ENCODE data around the gene CHTF18.
"Not testable (repeated sequence)": the region's sequence is repeated elsewhere in the genome, so short reads cannot be mapped to it uniquely, and the experiment has no call there.

The CHTF18 gene

GRCh38 chr16:801584-802363 lies 13.4 kb downstream of the CHTF18 start:
- H3K4me3 ChIP-seq (ENCODE audit: low read depth, low read length), result no peak overlapping the region
- no peak for DNase-seq (ENCODE audit: low read depth)

- no peak for DNase-seq (ENCODE audit: low read depth)
- no peak overlapping the region for H3K4me3 ChIP-seq (ENCODE audit: low read depth, low read length)
These were observed 14.0 kb downstream of the CHTF18 start for GRCh38 chr16:802461-802860.

- H3K4me3 ChIP-seq (ENCODE audit: low read depth, low read length), result no peak overlapping the region
- no peak for DNase-seq (ENCODE audit: low read depth)
These were observed 14.7 kb downstream of the CHTF18 start for GRCh38 chr16:802914-803753.

- DNase-seq (ENCODE audit: low read depth), result no peak
- H3K4me3 ChIP-seq (ENCODE audit: low read depth, low read length), result no peak overlapping the region
These were observed 15.3 kb downstream of the CHTF18 start for GRCh38 chr16:803754-804080.

DNA sequence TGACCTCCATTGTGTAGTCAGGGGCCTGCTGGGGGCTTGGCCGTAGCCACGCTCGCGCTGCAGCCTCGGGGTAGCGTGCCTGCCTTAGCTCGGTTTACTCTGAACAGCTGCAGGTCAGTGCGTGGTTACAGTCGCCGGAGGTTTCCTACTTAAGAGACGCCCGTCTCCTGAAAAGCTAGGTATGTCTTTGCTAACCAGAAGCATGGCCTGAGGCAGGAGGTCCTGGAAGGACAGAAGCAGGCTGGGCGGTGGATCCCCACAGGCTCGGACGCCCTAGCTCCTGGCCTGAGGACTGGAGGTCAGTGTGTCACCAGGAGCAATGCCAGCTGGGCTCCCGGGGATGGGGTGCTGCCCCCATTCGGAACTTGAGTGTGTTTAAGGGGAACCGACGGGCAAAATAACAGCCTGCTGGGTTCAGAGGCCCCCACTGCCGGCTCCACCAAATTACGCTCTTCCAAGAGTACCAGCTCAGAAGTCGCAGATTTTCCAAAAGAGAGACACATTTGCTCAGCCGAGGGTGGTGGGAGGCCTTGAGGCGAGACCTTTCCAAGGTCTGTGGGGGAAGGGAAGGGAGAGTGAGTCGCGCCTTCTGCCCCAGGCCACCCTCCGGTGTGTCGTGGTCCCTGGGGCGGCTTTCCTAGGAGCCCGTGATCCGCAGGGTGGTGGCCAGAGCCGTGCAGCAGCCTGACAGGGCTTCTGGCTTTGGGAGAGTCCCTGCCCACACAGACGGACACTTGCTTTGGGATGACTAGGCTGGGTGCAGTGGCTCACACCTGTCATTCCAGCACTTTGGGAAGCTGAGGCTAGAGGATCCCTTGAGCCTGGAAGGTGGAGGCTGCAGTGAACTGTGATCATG lies 16.0 kb downstream of the CHTF18 start:
- no peak for DNase-seq (ENCODE audit: low read depth)
- no peak overlapping the region for H3K4me3 ChIP-seq (ENCODE audit: low read depth, low read length)

- no peak overlapping the region for H3K4me3 ChIP-seq (ENCODE audit: low read depth, low read length)
These were observed 17.1 kb downstream of the CHTF18 start for GRCh38 chr16:805474-805873.

DNA sequence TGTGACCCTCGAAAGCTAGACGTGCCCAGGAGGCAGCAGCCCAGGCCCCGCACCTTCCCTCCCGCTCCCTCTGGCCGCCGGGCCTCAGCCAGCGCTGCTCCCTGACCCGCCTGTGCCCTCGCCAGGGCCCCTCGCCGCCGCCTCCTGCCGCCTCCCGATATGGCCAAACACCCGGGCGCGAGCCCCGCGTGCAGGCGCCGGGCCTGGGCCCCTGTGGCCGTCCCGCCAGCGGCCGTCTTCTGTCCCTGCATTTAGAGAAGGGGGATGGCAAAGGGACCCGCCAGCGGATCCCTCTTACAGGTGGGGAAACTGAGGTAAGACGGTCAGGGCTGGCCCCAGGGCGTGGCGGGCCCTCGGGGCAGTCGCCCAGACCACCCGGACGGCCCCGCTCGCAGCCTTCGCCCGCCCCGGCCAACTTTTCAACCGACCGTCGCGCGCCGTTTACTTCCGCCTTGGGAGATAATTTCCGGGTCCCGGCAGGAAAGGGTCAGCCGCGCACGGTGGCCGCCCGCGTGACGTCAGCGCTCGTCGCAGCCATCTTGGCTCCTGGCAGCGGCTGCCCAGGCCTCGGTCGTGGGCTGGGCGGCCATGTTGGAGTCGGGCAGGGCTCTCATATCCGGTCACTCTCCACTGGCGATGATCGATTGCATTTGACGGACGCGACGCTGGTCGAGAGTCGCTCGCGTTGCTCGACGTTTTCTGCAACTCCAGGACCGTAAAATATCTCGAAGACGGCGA lies 19.1 kb downstream of the CHTF18 start:
- H3K4me3 ChIP-seq (ENCODE audit: low read depth, low read length), result peak overlapping the region; percentile 72
- DNase-seq (ENCODE audit: low read depth), result peak; percentile 64

More at GRCh38 chr16:805474-805873, 17.1 kb downstream of the CHTF18 start:
- no peak for DNase-seq (ENCODE audit: low read depth)

- H3K4me3 ChIP-seq (ENCODE audit: low read depth, low read length), result peak overlapping the region; percentile 72
- no peak for DNase-seq (ENCODE audit: low read depth)
These were observed 19.6 kb downstream of the CHTF18 start for GRCh38 chr16:808085-808386.

DNA sequence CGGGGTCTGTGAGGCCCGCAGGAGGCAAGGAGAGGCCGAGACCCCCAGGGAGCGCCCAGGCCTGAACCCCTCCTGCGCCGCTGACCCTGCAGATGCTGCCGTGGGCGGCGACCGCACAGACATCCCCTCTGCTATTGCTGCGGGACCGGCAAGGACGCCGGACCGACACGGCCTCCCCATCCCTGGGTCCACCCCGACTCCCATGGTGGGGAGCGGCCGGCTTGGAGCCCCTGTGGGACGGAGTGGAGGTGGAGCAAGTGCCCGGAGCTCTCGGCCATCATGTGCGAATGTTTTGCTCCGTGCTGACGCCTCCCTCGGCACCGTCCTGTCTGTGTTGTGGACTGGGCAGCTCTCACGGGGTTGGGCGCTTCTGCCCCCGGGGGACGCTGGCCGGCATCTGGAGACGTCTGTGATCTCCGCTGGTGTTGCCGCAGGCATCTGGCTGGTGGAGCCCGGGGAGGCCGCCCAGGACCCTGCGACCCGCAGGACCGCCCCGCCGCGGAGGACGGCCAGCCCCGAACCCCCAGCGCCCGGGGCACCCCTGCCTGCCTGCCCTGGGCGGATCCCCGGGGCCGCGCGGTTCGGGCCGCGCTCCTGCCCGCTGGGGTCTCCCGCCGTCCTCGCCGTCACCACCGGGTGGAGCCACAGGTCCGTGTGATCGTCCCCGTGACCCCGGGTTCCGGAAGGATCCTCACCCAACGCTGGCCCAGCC lies 24.9 kb downstream of the CHTF18 start:
- DNase-seq (ENCODE audit: low read depth), result no peak
- peak overlapping the region; percentile 21 for H3K4me3 ChIP-seq (ENCODE audit: low read depth, low read length)

DNA sequence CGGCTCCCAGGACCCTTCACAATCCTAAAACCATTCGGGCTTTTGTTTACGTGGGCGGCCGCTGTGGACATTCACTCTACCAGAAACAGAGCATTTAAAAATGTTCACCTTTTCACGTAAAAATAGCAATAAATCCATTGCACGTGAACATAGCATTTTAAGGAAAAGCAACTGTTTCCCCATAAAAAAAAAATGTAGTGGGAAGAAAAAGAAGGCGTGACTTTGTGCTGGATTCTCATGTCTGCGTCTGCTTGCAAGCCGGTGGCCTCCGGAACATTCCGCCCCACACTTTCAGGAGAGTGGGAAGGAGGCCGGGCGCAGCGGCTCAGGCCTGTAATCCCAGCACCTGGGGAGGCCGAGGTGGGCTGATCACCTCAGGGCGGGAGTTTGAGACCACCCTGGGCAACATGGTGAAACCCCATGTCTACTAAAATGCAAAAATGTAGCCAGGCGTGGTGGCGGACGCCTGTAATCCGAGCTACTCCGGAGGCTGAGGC lies 25.5 kb downstream of the CHTF18 start:
- no peak for DNase-seq (ENCODE audit: low read depth)
- peak overlapping the region; percentile 21 for H3K4me3 ChIP-seq (ENCODE audit: low read depth, low read length)

DNA sequence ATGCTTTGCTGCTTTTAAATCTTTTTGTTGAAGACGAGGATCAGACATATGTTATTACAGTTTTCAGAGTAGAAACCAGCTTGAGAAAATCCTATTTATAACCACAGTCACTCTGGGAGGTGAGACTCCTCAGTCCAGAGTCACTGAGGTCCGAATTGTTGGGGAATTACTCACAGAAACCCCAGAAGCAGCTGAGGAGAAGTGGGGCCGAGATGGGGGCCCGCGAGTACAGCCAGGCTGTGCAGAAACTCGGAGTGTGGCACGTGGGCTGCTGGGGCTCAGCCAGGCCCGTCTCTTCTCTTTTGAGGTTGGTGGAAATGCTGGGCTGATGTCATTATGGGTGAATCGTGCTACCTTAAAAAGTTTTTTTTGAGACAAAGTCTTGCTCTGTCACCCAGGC lies 26.6 kb downstream of the CHTF18 start:
- DNase-seq (ENCODE audit: low read depth), result peak; percentile 30
- H3K4me3 ChIP-seq (ENCODE audit: low read depth, low read length), result no peak overlapping the region

- H3K4me3 ChIP-seq (ENCODE audit: low read depth, low read length), result no peak overlapping the region
- no peak for DNase-seq (ENCODE audit: low read depth)
These were observed 27.4 kb downstream of the CHTF18 start for GRCh38 chr16:815861-816260.

DNA sequence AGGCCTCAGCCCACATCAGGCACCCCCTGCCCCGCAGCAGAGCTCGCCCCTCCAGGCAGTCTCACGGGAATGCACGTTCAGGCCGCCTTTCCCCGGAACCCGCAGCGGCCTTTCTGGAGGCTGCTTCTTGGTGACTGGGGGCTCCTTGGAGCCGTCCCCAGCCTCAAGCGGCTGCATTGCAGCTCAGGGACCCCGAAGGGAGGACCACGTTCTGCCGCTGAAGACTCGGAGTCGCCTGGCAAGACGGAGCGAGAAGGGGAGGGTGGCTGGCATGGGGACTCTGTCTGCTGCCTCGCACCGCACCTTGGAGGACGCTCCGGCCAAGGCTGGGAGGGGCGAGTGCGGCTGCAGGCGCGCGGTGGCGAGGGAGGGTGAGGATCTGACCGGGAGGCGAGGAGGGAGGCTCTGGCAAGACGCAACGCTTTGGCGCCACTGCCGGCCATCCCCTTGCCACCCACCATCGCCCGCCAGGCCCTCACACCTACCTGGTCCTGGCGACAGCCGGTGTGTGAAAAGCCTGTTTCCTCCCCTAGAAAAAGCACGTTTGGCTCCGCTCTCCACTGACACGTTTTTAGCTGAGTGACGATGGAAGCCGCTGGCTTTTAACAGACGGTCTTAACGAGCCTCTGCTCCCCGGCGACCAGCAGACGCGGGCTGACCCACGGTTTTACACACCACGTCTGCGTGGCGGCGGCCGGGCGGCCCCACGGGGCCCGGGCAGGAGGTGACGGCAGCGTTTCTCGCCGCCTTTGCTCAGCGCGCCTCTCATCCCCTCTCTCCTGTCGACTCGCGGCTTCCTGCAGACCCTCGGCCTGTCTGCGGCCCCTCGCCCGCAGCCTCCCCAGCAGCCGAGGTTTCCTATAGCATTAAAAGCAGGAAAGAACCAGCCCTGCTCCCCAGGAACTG lies 28.8 kb downstream of the CHTF18 start:
- no peak for DNase-seq (ENCODE audit: low read depth)
- H3K4me3 ChIP-seq (ENCODE audit: low read depth, low read length), result no peak overlapping the region

GRCh38 chr16:818132-818531 lies 29.7 kb downstream of the CHTF18 start:
- DNase-seq (ENCODE audit: low read depth), result no peak
- H3K4me3 ChIP-seq (ENCODE audit: low read depth, low read length), result no peak overlapping the region

DNA sequence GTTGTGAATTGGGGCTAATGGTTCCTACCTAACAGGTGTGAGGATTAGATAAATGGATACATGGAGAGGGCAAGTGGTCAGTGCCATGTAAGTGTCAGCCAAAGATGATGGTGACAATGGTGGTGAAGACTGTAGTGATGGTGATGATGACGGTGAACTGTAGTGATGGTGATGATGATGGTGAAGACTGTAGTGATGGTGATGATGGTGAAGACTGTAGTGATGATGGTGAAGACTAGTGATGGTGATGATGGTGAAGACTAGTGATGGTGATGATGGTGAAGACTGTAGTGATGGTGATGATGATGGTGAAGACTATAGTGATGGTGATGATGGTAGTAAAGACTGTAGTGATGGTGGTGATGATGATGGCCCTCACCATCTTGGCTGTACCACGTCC lies 30.2 kb downstream of the CHTF18 start:
- DNase-seq (ENCODE audit: low read depth), result no peak
- H3K4me3 ChIP-seq (ENCODE audit: low read depth, low read length), result no peak overlapping the region

DNA sequence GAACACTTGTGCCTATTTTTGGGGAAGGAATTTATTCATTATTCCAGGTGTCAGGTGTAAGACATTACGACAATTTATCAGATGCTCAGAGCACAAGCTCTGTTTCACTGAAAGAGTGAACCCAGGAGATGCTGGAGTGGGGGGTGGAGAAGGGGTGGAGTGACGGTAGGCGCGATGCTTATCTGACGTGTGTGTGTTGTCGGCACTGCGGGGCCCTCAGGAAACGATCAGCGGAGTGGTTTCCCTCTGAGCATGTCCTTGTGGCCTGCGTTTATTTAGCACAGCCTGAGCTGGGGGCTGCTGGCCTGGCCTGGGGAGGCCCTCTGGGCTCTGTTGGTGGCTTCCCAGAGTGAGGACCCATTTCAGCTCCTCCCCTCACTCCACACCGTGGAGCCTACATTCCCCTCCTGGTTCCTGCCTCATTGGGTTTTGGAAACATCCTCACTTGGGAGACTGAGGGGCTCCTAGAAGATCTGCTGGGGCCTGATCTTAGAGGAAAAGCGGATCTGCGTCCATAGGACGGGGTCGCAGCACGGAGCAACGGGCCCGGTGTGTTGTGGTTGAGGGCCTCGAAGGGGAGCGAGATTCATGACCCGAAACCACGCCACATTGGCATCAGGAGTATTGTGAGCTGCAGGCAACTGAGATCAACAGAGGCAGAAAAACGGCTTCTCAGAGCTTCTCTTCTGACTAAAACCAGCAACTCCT lies 31.1 kb downstream of the CHTF18 start:
- DNase-seq (ENCODE audit: low read depth), result no peak
- H3K4me3 ChIP-seq (ENCODE audit: low read depth, low read length), result no peak overlapping the region

DNA sequence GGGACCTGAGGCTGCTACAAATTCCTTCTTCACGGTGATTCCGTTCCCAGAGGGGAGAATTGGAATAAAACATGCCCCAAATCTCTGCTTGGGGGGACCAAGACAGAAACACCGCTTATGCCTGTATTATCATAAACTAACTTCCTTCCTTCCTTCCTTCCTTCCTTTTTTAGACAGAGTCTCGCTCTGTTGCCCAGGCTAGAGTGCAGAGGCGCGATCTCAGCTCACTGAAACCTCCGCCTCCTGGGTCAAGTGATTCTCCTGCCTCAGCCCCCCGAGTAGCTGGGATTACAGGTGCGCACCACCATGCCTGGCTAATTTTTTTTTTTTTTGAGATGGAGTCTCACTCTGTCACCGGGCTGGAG lies 31.6 kb downstream of the CHTF18 start:
- not testable (repeated sequence) for DNase-seq (ENCODE audit: low read depth); H3K4me3 ChIP-seq (ENCODE audit: low read depth, low read length)
